ENCODE results near the gene PIGT. TPM values are rescaled to one million over a fixed set of nuclear protein-coding genes. Genes with fewer than 3 reads are reported as not detected.

PIGT gene
- total and polyA plus RNA-seq, 3 donors from 2014 or later: 115 to 140 (median 137) TPM

DNA sequence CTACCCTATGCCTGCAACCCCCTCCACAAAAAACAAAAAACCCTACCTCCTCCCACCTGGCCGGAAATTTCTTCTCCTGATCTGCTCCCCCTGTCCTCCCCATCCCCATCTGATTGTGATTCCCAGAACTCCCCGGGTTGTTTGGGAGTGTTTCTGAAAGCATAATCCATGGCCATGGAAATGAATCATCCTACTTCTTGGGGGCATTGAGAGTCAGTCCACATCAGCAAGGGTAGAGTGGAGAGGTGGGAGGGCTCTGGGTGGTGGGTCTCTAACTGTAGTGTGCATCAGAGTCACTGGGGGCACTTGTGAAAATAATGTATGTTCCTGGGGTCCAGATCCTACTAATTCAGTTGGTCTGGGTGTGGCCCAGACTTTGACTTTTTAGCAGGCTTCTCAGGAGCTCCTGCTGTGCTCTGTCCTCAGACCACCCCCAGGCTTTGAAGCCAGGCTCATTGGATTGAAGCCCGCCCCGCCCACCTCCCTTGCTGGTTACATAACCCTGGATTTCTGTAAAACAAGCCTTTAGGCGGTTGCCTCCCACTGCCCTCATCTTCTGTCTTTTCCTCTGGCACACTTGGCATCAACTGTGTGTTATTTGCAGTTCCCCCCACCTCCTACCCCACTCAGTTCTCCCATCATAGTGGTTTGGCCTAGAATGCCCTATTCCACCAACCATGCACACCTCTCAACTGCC lies 10.5 kb downstream of the PIGT start:
- intact Hi-C loops (cut with DNase I; ENCODE audit: low total_unique reads): no loop called here
- TF ChIP-seq CTCF (IDR thresholded peaks at IDR 0.05) (no peak), POLR2A (IDR thresholded peaks at IDR 0.05) (no peak)
- Histone ChIP-seq H3K27ac (no peak overlapping the region), H3K9me3 (no peaks in the 10 kb centered on the region), H3K4me1 (no peaks in the 10 kb centered on the region), H3K36me3 (ENCODE audit: low read depth, missing control alignments) (no peaks in the 10 kb centered on the region), H3K4me3 (no peak overlapping the region), H3K27me3 (no peaks in the 10 kb centered on the region)
- no peak for DNase-seq
- 76 to 91% methylated on average over 5 of the region's 5 CpGs for WGBS, 2 donors

DNA sequence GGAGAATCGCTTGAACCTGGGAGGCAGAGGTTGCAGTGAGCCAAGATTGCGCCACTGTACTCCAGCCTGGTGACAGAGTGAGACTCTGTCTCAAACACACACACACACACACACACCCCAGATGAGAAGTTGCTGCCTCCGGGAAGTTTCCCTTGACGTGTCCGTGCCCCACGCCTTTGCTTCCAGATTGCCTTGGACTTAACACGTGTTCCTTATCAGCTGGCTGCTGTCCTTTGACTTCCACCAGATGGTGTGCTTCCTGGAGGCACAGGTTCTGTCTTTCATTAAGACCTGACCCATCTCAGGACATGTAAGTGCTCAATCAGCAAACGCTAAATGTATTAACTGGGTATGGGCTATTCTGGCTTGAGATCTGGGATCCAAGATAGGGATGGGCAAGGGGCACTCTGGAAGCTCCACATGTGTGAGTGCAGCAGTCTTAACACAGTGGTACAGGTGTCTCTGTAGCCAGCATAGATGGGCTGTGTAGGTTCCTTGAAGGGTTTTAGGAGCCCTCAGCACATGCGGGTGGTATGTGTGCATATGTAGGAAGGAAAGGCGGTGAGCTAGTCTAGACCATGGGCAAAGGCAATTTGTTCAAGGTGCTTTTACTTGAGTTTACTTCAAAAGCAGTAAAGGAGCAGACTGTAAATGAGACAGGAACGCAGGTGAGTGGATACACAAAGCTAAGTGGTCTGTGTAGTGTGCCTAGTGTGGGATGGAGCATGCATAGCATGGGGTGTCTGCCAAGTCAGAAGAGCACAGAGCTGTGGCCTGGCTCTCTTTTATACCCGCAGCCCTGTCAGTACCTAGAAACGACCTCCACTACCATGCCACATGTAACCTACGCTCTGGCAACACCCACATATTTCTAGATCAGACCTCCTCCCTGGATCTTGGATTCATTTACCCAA lies 11.6 kb downstream of the PIGT start:
- 71 to 80% methylated on average over 14 of the region's 14 CpGs for WGBS, 2 donors
- intact Hi-C loops (cut with DNase I; ENCODE audit: low total_unique reads): no loop called here
- Histone ChIP-seq H3K4me3 (no peak overlapping the region), H3K27me3 (no peaks in the 10 kb centered on the region), H3K27ac (no peak overlapping the region), H3K36me3 (ENCODE audit: low read depth, missing control alignments) (no peaks in the 10 kb centered on the region), H3K4me1 (no peaks in the 10 kb centered on the region), H3K9me3 (no peaks in the 10 kb centered on the region)
- TF ChIP-seq CTCF (IDR thresholded peaks at IDR 0.05) (no peak), POLR2A (IDR thresholded peaks at IDR 0.05) (no peak)
- no peak for DNase-seq

DNA sequence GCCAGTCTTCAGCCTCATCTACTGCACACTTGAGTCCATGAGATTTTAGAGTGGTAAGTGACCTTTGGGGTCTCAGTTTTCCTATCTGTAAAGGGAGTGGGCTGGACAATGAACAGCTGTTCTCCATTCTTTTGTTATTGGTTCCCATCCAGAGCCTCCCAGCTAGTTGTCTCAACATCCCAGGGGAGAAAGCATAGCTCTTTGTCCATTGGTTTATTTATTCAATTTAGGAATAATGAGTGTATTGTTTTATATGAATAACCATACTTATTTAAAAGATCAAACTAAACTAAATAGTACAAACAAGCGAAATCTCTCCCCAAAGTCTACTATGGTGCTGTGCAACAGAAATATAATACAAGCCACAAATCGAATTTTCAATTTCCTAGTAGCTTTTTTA lies 13.7 kb downstream of the PIGT start:
- Histone ChIP-seq H3K9me3 (no peaks in the 10 kb centered on the region), H3K27me3 (no peaks in the 10 kb centered on the region), H3K4me3 (no peak overlapping the region), H3K27ac (no peak overlapping the region), H3K36me3 (ENCODE audit: low read depth, missing control alignments) (no peaks in the 10 kb centered on the region), H3K4me1 (no peaks in the 10 kb centered on the region)
- WGBS, 2 donors: 79 to 85% methylated on average over 2 of the region's 2 CpGs
- DNase-seq: no peak
- no peak for TF ChIP-seq POLR2A (IDR thresholded peaks at IDR 0.05)
- TF ChIP-seq CTCF (IDR thresholded peaks at IDR 0.05): no peak
- intact Hi-C loops (cut with DNase I; ENCODE audit: low total_unique reads): no loop called here

- Histone ChIP-seq H3K27me3 (no peaks in the 10 kb centered on the region), H3K4me1 (no peaks in the 10 kb centered on the region), H3K9me3 (no peaks in the 10 kb centered on the region), H3K36me3 (ENCODE audit: low read depth, missing control alignments) (no peaks in the 10 kb centered on the region), H3K27ac (no peak overlapping the region), H3K4me3 (no peak overlapping the region)
- TF ChIP-seq POLR2A (IDR thresholded peaks at IDR 0.05) (no peak), CTCF (IDR thresholded peaks at IDR 0.05) (no peak)
- intact Hi-C loops (cut with DNase I; ENCODE audit: low total_unique reads): no loop called here
- whole genome bisulfite sequencing, 2 donors: 81 to 85% methylated on average over 5 of the region's 5 CpGs
- no peak for DNase-seq
These were observed 16.4 kb downstream of the PIGT start for GRCh38 chr20:45432294-45432693.

All from testis (tissue), 3 donors.